ENCODE data around the gene ZNF518B.

Gene ZNF518B, protein sequence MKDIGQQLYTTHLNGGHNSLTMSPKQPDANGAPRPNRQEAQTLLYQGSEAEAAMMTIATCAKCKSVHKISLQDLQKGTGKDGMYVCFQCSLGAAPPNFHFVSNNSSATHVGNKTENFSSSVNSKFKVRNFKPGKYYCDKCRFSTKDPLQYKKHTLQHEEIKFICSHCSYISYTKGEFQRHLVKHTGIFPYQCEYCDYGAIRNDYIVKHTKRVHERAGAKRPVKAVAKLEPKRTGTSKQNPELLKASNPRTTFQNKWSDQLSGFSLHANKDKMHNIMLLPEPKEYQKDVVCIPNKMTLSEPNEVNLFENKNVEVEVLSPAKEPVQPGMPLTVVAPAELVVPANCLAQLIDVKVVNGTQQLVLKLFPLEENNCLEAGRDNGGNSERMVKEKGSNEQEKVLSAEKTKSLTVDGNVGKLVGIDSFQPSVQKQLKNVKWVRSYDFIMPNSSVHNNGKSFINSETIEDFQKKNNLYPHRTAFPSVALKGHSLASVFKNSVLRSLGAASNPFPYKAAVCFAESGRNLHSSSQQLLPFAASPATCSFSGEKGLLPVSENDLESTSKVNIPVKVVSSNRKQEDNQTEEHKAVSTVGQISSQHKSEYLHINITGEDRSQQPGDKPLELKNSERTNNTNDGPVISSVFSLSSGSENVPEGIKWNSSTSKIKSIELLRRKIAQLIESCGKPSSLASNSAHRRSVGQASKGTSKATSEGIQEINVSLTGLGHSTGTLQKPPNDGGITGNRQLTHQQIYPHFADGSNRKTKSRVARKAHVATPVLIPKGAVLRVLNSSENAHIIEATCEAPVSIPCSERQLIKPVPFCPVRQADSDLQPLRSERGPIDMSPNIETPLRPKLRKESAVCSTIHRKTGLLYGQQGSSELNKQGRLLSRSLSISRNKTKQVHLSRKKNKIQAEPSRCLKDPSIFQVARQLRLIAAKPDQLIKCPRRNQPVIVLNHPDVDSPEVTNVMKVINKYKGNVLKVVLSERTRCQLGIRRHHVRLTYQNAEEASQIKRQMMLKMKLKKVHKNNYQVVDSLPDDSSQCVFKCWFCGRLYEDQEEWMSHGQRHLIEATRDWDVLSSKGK

DNA sequence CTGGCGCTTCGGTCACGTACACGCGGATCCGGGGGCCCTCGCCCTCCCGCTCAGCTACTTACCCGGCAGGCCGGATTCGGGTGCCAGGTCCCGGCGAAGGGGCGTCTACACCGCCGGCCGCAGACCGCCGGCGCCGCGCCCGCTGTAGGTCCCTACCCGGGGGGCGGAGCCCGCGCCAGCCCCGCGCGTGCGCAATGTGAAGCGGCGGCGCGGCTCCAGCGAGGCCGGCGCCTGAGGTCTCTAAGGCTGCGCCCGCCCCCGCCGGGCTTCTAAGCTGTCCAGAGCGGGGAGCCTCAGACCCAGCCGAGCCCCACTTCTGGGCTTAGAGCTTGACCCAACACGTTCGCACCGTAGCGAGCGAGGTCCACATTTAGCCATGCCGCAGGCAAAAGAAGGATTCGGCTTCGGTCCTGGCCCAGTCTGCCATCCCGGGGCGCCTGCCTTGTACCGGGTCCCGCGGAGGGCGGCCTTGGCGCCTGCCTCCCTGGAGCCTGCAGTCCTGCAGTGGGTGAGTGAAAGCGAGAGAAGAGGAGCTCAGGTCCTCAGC, at the start of gene ZNF518B:
Gene ZNF518B (minus strand): TSS at position 172 of the 547 bp plus-strand sequence. CDS start 11,098 bp downstream, outside the sequence.
- DNase-seq = peak; percentile 83

DNA sequence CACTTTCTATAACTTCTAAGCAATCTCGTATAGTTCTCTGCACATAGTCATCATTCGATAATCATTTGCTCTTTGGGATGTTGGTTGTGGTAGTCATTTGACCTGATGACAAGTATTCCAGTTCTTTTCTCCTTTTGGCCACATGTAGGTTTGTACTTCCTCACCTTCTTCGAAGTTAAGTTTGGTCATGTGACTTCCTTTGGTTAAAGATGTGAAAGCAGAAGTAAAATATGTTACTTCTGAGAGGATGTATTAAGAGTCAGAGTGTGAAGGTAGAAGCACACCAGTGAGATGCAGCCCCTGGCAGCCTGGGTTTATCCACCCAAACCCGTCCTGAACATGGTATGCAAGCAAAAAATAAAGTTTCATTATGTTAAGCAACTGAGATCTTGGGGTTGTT, 48.9 kb upstream of the ZNF518B start:
- no peak for DNase-seq

DNA sequence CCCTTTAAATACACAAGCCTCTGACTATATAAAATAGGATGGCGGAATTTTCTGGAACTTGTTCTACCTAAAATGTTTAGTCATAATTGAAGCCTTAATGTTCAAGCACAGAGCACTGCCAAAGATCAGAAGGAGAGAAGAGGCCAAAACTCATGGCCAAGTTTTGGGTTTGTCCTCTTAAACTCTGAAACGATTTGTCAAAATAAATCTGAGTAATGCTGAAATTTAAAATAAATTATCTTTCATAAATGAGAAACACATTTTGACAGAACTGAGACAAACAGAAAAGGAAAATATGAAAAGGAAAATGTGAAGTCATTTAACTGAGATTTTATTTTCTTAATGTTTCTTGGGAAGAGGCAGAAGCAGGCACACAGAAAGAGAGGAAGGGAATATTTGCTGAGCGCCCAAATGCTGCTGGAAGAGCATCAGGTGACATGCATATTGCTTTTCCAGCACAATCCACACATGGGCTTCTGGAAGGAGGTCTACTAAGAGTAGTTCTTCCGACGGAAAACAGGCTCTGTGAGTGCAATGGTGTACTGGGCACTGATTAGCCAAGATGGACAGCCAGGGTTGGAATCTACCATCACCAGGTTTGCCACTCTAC, 47.4 kb upstream of the ZNF518B start:
- DNase-seq = peak; percentile 20

DNA sequence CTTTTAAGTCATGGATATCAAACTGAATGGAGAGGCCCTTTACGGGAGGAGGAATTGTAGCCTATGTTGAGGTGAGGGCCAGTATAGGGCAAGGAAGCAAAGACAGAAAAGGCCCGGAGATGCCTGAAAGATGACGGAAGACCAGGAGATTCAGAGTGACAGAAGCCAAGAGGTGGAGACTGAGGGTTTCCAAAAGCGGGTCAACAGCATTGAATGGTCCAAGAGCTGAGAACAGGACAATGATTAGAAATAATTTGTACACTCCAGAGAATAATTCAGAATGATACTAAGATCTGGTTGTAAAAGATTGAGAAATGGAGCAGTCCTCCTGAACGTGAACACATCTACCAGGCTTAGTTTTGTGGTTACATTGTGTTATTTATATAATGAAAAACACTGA, 45.5 kb upstream of the ZNF518B start:
- DNase-seq = no peak

DNA sequence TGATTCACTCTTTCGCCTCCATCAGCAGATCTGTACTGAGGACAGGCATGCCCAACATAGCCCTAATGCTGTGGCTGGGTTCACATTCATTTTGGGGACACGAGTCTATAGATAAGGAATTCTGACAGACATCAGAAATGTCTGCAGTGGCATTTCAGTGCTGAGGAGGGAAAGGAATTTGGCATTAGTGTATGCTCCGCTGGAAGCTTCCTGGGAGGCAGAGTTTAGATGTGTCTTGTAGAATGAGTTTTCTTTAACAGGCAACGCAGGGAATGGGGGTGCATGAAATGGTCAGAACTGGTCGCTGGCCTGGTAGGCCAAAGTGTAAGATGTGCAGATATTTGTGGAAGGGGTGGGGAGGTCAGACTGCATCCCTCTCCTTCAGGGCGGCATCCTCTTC, 43.5 kb upstream of the ZNF518B start:
- no peak for DNase-seq

DNA sequence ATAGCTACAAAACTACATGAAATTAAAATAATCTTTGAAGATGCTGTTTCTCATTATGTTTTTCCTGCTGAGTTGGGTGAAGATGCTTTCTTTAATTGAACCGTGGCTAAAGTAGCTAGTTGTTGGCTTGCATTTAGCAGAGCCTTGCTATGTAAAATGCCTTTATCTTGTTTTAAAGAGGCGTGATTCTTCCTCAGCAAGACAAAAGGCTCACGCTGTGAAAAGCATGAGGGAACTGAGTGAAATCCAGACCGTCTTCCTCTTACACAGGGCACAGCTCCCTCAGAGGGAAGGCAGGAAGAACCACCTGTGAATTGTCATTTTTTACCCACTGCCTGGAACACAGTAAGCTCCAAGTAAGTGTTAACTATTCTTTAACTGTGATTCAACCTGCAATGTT, 39.0 kb upstream of the ZNF518B start:
- no peak for DNase-seq

DNA sequence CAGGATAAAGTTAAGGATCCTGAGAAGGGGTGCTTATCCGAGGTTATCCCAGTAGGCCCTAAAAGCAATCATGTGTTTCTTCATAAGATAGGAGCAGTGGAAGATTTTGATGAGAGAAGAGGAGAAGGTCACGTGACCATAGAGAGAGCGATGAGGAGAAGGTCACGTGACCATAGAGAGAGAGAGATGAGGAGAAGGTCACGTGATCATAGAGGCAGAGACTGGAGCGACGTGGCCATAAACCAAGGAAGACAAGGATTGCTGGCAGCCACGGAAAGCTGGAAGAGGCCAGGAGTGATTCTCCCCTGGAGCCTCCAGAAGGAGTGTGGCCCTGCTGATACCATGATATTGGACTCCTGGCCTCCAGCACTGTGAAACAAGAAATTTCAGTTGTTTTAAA, 38.4 kb upstream of the ZNF518B start:
- DNase-seq = no peak

DNA sequence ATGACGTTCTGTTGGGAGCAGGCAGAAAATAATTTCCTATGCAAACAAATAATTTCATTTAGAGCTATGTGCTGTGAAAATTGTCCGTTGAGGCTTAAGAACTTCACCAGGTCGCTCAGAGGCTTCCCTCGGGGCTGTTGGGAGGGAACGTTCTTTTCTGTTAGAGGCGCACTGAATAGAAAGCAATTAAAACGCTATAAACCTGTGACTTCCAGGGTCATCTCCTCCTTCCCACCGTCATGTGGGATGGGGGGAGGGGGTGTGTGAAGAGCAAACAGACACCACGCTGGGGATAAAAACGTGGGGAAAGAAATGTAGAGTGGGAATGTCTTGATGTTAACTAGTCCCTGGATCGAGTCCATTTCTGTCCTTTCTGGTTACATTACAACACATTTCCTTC, 35.2 kb upstream of the ZNF518B start:
- DNase-seq = no peak

DNA sequence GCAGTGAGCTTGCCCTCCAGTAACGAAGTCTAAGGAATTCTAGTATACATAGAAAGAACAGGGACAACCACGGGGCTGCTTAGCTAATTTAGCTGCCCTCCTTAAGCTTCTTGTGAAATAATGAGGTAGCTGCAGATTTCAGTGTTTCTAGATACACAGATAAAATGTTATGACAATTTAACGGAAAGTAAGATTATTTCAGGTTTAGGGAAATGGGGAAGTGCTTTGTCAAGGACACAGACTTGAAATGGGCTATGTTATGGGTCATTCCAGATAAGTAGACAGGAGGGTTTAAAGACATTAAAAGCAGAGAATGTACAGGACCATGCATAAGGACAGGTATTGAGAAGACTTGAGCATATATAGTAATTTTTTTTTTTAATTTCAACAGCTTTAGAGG, 34.2 kb upstream of the ZNF518B start:
- DNase-seq = no peak

DNA sequence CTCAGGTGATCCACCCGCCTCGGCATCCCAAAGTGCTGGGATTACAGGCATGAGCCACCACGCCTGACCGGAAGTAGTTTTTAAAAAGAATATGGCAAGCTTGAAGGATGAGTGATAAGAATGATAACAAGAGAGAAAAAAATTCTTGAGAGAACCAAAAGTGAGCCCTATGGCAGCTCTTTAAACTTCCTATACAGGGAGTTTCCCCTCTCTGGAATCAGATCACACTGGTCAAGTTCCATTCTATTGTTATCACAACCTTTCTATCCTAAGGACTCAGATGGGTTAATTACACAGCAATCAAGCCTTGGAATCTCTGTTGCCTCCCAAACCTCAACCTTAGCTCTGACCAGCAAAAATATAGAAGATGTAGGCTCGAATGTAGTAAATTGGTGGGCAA, 33.8 kb upstream of the ZNF518B start:
- DNase-seq = no peak

DNA sequence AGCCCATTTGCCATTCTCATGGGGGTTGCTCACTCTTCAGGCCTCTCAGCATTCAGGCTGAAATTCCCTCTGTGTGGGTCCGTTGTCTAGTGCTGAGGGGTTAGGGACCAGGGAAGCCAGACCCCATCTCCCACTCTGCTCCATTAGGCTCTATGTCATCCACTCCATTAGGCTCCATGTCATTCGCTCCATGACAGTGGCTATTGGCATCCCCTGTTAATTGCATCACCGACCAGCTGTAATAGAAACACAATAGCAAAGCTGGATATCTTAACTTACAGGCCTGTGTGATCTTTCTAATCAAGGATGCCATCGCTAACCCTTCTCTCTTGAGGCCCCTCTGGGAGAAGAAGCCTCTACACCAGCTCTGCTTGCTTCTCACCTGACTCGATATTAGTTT, 25.7 kb upstream of the ZNF518B start:
- no peak for DNase-seq

DNA sequence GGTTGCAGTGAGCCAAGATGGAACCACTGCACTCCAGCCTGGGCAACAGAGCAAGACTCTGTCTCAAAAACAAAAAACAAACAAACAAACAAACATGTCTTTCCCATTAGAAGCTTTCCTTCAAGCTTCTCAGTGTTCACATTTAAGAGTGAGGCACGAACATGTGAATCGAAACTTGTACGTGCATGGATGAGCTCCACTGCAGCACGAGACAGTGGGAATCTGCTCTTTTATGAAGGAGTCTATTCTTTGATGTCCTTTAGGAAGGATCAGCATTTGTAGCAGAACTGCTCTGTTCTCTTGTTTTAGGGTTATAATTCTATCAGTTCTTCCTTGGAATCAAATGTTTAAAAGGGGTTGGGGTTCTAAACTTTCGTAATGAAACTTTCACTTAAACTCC, 23.4 kb upstream of the ZNF518B start:
- no peak for DNase-seq

DNA sequence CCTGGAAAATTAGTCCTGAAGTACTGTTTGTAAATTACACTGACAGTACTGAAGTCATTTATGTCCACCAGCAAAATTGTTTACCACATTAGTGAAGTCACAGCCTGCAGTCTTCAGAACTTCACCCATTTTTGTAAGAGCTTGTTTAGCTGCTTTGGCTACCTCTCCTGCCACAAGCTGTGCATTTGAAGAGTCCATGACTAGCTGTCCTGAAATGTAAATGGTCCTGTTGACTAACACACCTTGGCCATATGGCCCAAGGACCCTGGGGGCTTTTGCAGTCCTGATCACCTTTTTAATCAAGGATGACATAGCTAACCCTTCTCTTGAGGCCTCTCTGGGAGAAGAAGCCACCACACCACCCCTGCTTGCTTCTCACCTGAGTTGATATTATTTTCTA, 21.4 kb upstream of the ZNF518B start:
- DNase-seq = no peak

DNA sequence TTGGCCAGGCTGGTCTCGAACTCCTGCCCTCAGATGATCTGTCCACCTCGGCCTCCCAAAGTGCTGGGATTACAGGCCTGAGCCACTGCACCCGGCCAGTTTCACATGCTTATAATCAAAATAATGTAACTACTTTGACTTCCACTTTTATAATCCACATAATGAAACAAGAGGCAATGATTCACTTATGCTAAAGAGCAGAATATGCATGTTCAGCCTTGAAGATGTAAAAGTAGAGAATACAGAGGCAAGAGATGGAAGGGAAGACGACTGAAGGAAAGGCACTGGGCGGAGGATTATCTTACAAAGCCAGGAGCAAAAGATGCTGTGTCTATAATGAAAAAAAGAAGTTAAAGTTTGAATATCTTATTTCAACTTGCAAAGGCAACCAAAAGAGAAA, 13.3 kb upstream of the ZNF518B start:
- no peak for DNase-seq

DNA sequence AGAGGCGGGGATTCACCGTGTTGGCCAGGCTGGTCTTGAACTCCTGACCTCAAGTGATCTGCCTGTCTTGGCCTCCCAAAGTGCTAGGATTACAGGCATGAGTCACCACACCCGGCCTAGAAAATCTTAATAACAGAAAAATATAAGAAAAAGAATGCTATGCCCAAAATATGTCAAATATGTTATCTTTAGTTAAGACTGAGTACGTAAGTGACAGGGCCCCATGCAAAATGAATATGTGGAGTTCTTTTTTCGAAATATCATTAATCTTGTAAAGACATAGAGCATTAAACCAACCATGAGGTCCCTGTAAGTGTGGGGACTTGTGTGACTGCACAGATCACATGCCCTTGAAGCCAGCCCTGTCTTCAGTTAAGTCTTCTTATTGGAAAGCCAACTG, 8.9 kb upstream of the ZNF518B start:
- DNase-seq = no peak

DNA sequence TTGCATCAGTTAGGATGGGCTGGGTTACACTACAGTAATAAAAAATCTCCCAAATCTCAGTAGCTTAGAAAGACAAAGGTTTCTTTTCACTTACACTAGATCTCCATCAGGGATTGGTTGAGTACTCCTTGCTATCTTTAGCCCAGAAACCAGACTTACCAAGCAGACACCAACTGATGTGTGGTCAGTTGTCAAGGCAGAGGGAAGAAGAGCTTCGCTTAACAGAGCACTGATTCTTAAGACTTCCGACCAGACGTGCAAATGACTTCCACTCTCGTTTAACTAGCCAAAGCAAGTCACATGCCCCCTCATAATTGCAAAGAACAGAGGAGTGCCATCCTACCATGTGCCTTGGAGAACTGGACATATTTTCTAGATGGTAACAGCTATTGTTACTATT, 5.7 kb upstream of the ZNF518B start:
- no peak for DNase-seq

DNA sequence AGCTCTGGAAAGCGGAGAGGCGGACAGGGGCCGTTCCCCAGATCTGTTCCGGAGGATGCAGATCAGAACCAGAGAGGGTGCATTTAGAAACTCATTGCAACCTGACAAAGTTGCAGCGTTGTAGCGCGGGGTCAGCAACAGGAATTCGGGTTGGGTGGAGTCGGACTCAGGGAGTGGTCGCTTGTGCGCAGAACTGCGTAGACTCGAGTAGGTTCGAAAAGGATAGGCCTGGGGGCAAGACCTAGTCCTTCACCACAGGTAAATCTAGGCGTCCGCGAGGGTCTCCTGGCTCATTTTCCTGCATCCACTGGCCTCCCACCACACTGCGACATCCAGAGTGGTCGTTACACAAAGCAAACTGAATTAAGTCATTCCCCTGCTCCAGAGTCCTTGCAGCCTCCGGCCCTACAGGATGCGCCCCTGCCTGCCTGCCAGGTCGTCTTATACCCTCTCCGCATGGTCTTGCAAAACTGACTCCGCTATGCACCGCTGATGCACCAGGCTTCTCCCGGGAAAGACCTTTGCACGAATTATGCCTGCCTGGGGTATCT, 4.7 kb upstream of the ZNF518B start:
- no peak for DNase-seq

DNA sequence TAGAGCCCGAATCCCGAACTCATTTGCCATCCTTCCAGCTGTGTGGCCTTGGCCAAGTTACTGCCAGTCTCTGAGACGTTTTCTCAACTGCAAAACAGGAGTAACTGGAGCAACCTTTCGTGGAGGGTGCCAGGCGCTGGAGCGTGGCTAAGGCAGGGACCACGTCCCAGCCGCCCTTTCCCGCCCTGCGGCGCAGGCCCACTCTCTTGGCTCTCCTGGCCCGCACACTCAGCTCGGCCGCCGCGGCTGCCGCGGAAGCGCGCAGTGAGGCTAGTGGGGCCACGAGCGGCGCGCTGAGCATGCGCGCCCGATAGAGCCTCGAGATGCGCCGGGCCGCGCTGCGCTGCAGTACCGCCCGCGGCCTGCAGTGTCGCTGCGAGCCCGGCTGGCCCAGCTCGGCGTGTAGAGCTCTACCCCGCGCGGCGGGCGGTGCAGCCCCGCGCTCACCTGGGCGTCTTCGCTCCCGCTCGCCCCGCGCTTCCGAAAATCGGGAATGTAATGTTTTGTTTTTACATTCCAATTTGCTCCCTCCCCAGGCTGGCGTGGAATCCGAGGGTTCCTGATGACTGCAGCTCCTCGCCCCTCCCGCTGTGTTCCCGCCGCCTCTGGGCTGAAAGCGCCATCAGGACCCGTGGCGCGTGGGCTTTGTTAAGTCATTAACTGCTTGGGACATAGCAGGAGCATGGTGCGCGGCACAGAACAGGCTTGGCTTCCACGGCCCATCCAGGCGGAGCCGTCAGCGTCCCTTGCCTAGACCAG, 4.0 kb upstream of the ZNF518B start:
- peak; percentile 80 for DNase-seq

DNA sequence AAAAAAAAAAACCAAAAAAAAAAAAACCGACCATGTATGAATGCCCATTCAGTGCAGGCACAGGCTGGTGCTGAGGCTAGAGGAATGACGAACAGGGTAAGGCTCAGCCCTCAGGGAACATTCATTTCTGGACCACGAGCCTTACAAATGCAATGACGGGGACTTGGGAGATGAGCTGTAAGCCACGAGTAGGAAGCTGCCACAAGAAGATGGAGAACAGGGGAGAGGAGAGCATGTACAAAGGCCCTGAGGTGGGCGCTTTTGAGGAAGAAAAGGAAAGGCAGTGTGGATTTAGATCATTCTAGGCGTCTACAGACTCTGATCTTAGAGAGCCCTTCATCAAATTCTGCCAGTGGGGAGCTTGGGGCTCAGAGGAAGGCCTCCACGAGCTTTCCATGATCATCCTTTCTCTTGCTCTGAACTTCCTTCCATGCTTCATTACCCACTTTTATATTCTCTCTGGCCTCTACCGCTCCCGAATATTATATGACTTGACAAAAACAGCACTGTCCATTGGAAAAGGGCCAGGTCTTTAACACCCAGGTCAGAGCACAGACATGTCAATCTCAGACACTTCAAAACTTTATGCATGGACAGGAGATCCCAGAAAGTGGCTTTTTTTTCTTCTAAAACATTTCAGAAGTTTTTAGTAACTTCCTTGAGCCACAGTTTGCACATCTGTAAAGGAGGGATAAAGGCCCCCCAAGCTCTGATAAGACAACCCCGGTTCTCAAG, 3.3 kb upstream of the ZNF518B start:
- no peak for DNase-seq

DNA sequence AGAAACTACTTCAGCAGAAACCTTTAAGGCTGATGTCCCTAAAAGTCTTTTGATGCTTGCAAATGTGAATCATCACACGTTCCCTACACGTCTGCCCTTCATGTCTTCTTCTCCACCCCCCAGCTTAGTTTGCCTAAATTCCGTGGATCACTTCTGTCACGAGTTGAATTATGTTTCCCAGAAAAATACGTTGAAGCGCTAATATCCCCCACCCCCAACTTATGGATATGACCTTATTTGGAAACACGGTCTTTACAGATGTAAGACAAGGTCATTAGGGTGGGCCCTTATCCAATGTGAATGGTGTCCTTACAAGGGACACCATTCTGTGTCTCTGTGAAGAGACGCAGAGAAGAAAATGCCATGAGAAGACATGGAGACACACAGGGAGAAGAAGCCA, 2.1 kb upstream of the ZNF518B start:
- no peak for DNase-seq

DNA sequence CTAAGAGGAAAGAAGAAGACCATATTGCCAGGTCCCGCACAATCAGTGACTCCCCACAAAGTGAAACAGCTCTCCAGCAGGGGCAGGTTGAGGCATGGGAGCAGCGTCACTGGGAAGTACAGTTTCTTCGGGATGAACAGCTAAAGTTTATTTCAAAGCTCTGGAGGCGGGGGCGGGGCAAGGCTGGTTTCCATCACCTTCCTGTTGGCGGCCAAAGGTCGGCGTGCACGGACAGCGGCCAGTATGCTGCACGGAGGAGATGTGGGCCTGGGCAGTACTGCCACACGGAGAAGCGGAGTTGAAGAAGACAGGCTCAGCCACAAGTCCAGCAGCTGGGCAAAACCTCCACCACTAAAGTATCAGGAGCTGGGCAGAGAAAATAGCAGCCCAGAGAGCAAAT, 951 bp upstream of the ZNF518B start:
- no peak for DNase-seq
